Measurements from ENCODE around the gene DGKE. TPM values are rescaled to one million over a fixed set of nuclear protein-coding genes. Genes with fewer than 3 reads are reported as not detected.

Gene DGKE
- total and polyA plus RNA-seq, 2 donors (not counting 3 experiments of a cell fraction or from before 2014, with no cell fraction given) = 4.9 to 22.9 TPM

DNA sequence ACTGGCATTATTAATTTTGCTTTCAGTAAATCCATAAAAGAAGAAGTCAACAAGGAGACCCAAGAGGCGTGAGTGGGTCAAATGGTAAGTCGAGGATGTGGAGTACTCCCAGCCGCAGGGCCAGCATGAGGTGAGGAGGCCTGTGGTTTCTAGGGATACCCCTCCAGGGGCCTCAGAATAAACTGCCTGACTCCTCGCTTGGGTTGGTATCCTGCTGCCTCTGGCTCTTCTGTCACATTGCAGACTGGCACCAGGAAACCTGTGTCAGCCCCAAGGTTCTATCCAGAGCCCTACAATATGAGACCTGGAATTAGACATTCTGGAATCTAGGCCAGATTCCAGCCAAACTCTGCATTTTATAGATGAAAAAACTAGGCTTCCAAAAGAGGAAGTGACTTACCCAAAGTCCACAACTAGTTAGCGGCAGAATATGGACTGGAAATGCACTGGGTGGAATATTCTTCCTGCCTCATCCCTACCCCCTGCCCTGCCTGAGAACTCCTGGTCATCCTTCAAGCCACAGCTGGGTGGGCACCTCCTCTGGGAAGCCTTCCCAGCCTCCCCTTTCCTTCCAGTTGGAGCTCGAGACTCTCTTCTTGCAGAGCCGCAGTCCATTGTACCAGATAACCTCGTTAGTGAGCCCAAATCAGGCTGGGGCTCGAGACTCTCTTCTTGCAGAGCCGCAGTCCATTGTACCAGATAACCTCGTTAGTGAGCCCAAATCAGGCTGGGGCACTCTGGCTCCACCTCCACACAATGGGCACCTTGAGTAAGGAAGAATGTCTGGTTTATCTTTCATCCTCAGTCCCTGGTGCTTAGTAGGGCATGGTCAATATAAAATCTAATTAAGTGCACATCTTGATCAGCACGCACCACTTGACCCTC lies 22.8 kb upstream of the DGKE start:
- peaks cover 5% of the 10 kb centered on the region for H3K4me1 ChIP-seq (ENCODE audit: control insufficient read depth, extremely low read depth, insufficient read depth, low read length)
- intact Hi-C loops (cut with micrococcal nuclease) (no loop called here), dilution Hi-C loops (cut with MboI; ENCODE audit: extremely low pct_ligation_motif_present, low sequenced_read_pairs) (no loop called here)
- H3K36me3 ChIP-seq (ENCODE audit: control insufficient read depth in 2 of 2, extremely low read depth in 1 of 2, insufficient read depth in 2 of 2, low read length in 2 of 2) = no peaks in the 10 kb centered on the region
- ChIA-PET CTCF (no interaction called here), POLR2A (no interaction called here)
- no peaks in the 10 kb centered on the region for H3K9me3 ChIP-seq (replicated peaks; ENCODE audit: control insufficient read depth, insufficient read depth, low read length)
- H3K4me3 ChIP-seq (replicated peaks in 1 of 3; ENCODE audit: insufficient read depth in 1 of 3, low read depth in 1 of 3, low read length in 3 of 3) = no peak overlapping the region
- no peak for DNase-seq (ENCODE audit: low read depth, low spot score)
- H3K9ac ChIP-seq (replicated peaks; ENCODE audit: extremely low read depth, insufficient read depth, low read length) = no peak overlapping the region
- no peaks in the 10 kb centered on the region for H3K79me2 ChIP-seq (ENCODE audit: control insufficient read depth, insufficient read depth, low read length)
- H4K20me1 ChIP-seq (replicated peaks; ENCODE audit: control insufficient read depth, extremely low read depth, insufficient read depth, low read length) = no peaks in the 10 kb centered on the region
- FAIRE-seq = no peak
- TF ChIP-seq FOS (IDR thresholded peaks at IDR 0.05; ENCODE audit: borderline replicate concordance, insufficient read depth, low read length) = no peak
- TF ChIP-seq POLR2AphosphoS5 (IDR thresholded peaks at IDR 0.05; ENCODE audit: insufficient read depth, low read depth, low read length) = no peak
- no peak for TF ChIP-seq JUN (IDR thresholded peaks at IDR 0.05; ENCODE audit: borderline replicate concordance, insufficient read depth, insufficient read length, low read depth)
- TF ChIP-seq POLR2A (IDR thresholded peaks at IDR 0.05; ENCODE audit: low read depth, low read length) = no peak
- TF ChIP-seq GATA2 (IDR thresholded peaks at IDR 0.05; ENCODE audit: insufficient read depth, insufficient read length, low read depth, low read length) = no peak
- TF ChIP-seq, protein P1, sequence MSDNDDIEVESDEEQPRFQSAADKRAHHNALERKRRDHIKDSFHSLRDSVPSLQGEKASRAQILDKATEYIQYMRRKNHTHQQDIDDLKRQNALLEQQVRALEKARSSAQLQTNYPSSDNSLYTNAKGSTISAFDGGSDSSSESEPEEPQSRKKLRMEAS (IDR thresholded peaks at IDR 0.05; ENCODE audit: insufficient read depth, insufficient read length) = no peak
- TF ChIP-seq EZH2 (IDR thresholded peaks at IDR 0.05; ENCODE audit: borderline replicate concordance, low read depth, low read length, severe bottlenecking) = no peak
- no peak overlapping the region for H2AFZ ChIP-seq (ENCODE audit: low read depth, low read length)
- no peaks in the 10 kb centered on the region for H3K9me1 ChIP-seq (replicated peaks; ENCODE audit: control insufficient read depth, extremely low read depth, insufficient read depth, low read length)
- H3K27me3 ChIP-seq (ENCODE audit: control insufficient read depth in 2 of 2, insufficient read depth in 2 of 2, low read length in 2 of 2) = no peaks in the 10 kb centered on the region
- H3K4me2 ChIP-seq (ENCODE audit: insufficient read depth, low read length) = no peak overlapping the region
- H3K27ac ChIP-seq (ENCODE audit: insufficient read depth, low read depth, low read length) = no peak overlapping the region
- no TSS peak for BruUV-seq (replicated peaks)

Data from endothelial cell of umbilical vein (primary cell).